ENCODE results near the gene HBQ1.
"Not testable (repeated sequence)": the region's sequence is repeated elsewhere in the genome, so short reads cannot be mapped to it uniquely, and the experiment has no call there.

The HBQ1 gene

GRCh38 chr16:230351-230750 is 50.1 kb downstream of the HBQ1 start:
- H3K36me3 Mint-ChIP-seq: peaks cover 20% of the 10 kb centered on the region
- DNase-seq, H3K9me3 Mint-ChIP-seq, H3K27me3 Mint-ChIP-seq, H3K27ac Mint-ChIP-seq, H3K4me3 Mint-ChIP-seq, CTCF ChIA-PET: not testable (repeated sequence)
- peaks cover 43% of the 10 kb centered on the region for H3K4me1 Mint-ChIP-seq

Measured in activated naive CD4-positive, alpha-beta T cell treated with anti-CD3 and anti-CD28 coated beads, Interleukin-2, amount 10 ng/mL, durations not matched to agents 7 days and 5 days (primary cell).